K562 (cell line): ENCODE measurements around the gene SEC61A1. TPM values are rescaled to one million over a fixed set of nuclear protein-coding genes. Genes with fewer than 3 reads are reported as not detected.

ENCODE experiments used
- ATAC-seq: fragments of 200-7000 bp; cut with Tn5 transposase; 3 replicates; pipeline ENCODE4 v1.9.1; 2020; ENCODE audit warnings: moderate library complexity
- BruUV-seq: library from RNA; stranded (reverse); fragments of 400-500 nt; replicated peaks from 2 replicates; lab custom pipeline; 2021; lab: Mats Ljungman, UMichigan
- CTCF ChIA-PET: fragments of 300-600 bp; formaldehyde crosslinking; extraction: SDS; loops from one replicate; lab custom pipeline; 2021; ENCODE audit warnings: low intra/inter-chr PET ratio; lab: Yijun Ruan, JAX
- POLR2A ChIA-PET: fragments of 300-600, 350-650 bp; sonication (Branson Sonifier 250); formaldehyde crosslinking; extraction: SDS; loops from one replicate; lab custom pipeline; 2021; ENCODE audit warnings: antibody characterized with exemption, inconsistent platforms; lab: Yijun Ruan, JAX
- DNase-seq, 4 experiments: peaks; one replicate each; pipeline versions ENCODE4 v3.0.0 to v3.0.0-alpha.2; 2011 to 2018; ENCODE audit warnings: low spot score in 3 of 4, mixed read lengths in 3 of 4; ENCODE audit errors: extremely low read depth in 1 of 4
- FAIRE-seq: peaks from 2 replicates; lab custom pipeline; 2011; peaks lifted over from hg19 to GRCh38; lab: Jason Lieb, UNC
- H2AFZ ChIP-seq: 2 replicates; pipeline ENCODE4 v1.6.0; 2011; ENCODE audit warnings: low read depth, low read length, control low read depth, inconsistent platforms
- H3K27ac ChIP-seq: fragments of 200-600 bp; 3 replicates; pipeline ENCODE4 v1.8.0; 2011; ENCODE audit warnings: low read depth, mild to moderate bottlenecking, control low read depth, inconsistent platforms, low read length, moderate library complexity, mixed read lengths; ENCODE audit errors: extremely low read depth
- H3K27me3 ChIP-seq, 2 experiments: fragments of 300-600 bp in 1 of 2; 2 replicates in 1 of 2; 3 replicates in 1 of 2; pipeline versions ENCODE4 v1.6.0 to v1.8.0; 2011; ENCODE audit warnings: inconsistent platforms in 2 of 2, low read length in 2 of 2, mild to moderate bottlenecking in 1 of 2, mixed read lengths in 1 of 2, moderate library complexity in 1 of 2; ENCODE audit not compliant: control insufficient read depth in 2 of 2, insufficient read depth in 2 of 2
- H3K36me3 ChIP-seq: fragments of 300-600 bp; 3 replicates; pipeline ENCODE4 v1.8.0; 2011; ENCODE audit warnings: mild to moderate bottlenecking, low read length, inconsistent platforms; ENCODE audit not compliant: control insufficient read depth, insufficient read depth
- H3K4me1 ChIP-seq, 2 experiments: fragments of 200-600 bp in 1 of 2; replicated peaks in 1 of 2; 2 replicates in 1 of 2; 3 replicates in 1 of 2; pipeline versions ENCODE4 v1.5.1 to v1.8.0; 2011; ENCODE audit warnings: inconsistent platforms in 2 of 2, low read length in 2 of 2, mild to moderate bottlenecking in 1 of 2, mixed read lengths in 1 of 2, moderate library complexity in 1 of 2; ENCODE audit not compliant: control insufficient read depth in 2 of 2, insufficient read depth in 2 of 2
- H3K4me2 ChIP-seq: 2 replicates; pipeline ENCODE4 v1.6.1; 2011; ENCODE audit warnings: low read length, control low read depth, inconsistent platforms, mixed read lengths; ENCODE audit not compliant: insufficient read depth
- H3K4me3 ChIP-seq: fragments of 200-600 bp; sonication (generic), shearing (Covaris generic); 2 replicates; pipeline ENCODE4 v1.5.1; 2016; ENCODE audit warnings: control low read depth, inconsistent platforms
- H3K79me2 ChIP-seq: fragments of 200-600 bp; 3 replicates; pipeline ENCODE4 v1.8.0; 2011; ENCODE audit warnings: low read length, inconsistent platforms; ENCODE audit not compliant: control insufficient read depth, insufficient read depth
- H3K9ac ChIP-seq, 2 experiments: 2 replicates each; pipeline versions ENCODE4 v1.6.0 to v1.6.1; 2011; ENCODE audit warnings: low read depth in 2 of 2, low read length in 2 of 2, control low read depth in 1 of 2, inconsistent platforms in 1 of 2, mild to moderate bottlenecking in 1 of 2, mixed read lengths in 1 of 2; ENCODE audit not compliant: insufficient read depth in 1 of 2
- H3K9me1 ChIP-seq: one replicate; pipeline ENCODE4 v1.6.0; 2011; ENCODE audit warnings: inconsistent platforms, mild to moderate bottlenecking, low read length, moderate library complexity; ENCODE audit not compliant: control insufficient read depth, insufficient read depth
- H3K9me3 ChIP-seq: replicated peaks from 2 replicates; pipeline ENCODE4 v1.5.1; 2011; ENCODE audit warnings: low read depth, low read length, inconsistent platforms; ENCODE audit not compliant: control insufficient read depth, insufficient read depth
- H4K20me1 ChIP-seq: replicated peaks from 2 replicates; pipeline ENCODE4 v1.6.1; 2011; ENCODE audit warnings: low read length, inconsistent platforms, mixed read lengths; ENCODE audit not compliant: control insufficient read depth, insufficient read depth
- CC2D1A ChIP-seq: fragments of 450-650 bp; IDR thresholded peaks from 2 replicates; pipeline ENCODE4 v1.6.1; 2017; ENCODE audit warnings: mild to moderate bottlenecking
- CTBP1 ChIP-seq: fragments of 450-650 bp; IDR thresholded peaks from 2 replicates; pipeline ENCODE4 v1.6.1; 2016; ENCODE audit warnings: borderline replicate concordance
- CTCFL ChIP-seq: IDR thresholded peaks from 2 replicates; pipeline ENCODE4 v1.6.1; 2011; ENCODE audit warnings: borderline replicate concordance, low read depth, mild to moderate bottlenecking, moderate library complexity, low read length; ENCODE audit not compliant: insufficient read depth, poor library complexity, severe bottlenecking
- DMBX1 ChIP-seq: fragments of 250-450 bp; sonication (Bioruptor Pico); IDR thresholded peaks from 2 replicates; pipeline ENCODE4 v1.8.0; 2022; ENCODE audit warnings: inconsistent platforms, mild to moderate bottlenecking, moderate library complexity, borderline replicate concordance
- FOXA1 ChIP-seq: fragments of 450-650 bp; IDR thresholded peaks from 2 replicates; pipeline ENCODE4 v1.6.1; 2016; ENCODE audit warnings: mild to moderate bottlenecking, borderline replicate concordance
- MBD2 ChIP-seq: sonication (generic); IDR thresholded peaks from 2 replicates; pipeline ENCODE4 v1.6.1; 2016; ENCODE audit warnings: low read depth, borderline replicate concordance
- MLX ChIP-seq, 2 experiments: fragments of 450-650 bp in 1 of 2; sonication (generic) in 1 of 2; formaldehyde crosslinking; conservative IDR thresholded peaks; 2 replicates each; pipeline versions ENCODE4 v1.4.0 to v1.8.1; 2020 to 2022; ENCODE audit warnings: mild to moderate bottlenecking in 1 of 2, missing genetic modification reagents in 1 of 2
- MTA2 ChIP-seq: fragments of 450-650 bp; IDR thresholded peaks from 2 replicates; pipeline ENCODE4 v1.6.1; 2016; ENCODE audit warnings: low read depth
- NFXL1 ChIP-seq: fragments of 450-650 bp; formaldehyde crosslinking; IDR thresholded peaks from 2 replicates; pipeline ENCODE4 v1.4.0; 2021; ENCODE audit warnings: mild to moderate bottlenecking
- POLR2A ChIP-seq: fragments of 450-650 bp; conservative IDR thresholded peaks from 2 replicates; pipeline ENCODE4 v1.6.1; 2016
- SOX6 ChIP-seq: fragments of 450-650 bp; IDR thresholded peaks from 2 replicates; pipeline ENCODE4 v1.6.1; 2014; ENCODE audit warnings: mild to moderate bottlenecking
- VEZF1 ChIP-seq: fragments of 200-800 bp; sonication (Bioruptor generic); IDR thresholded peaks from 2 replicates; pipeline ENCODE4 v1.6.1; 2017; ENCODE audit warnings: missing genetic modification characterization, missing compliant biosample characterization
- ZNF146 ChIP-seq: IDR thresholded peaks from one replicate; pipeline ENCODE4 v1.6.1; 2018; ENCODE audit warnings: missing compliant biosample characterization; ENCODE audit not compliant: unreplicated experiment
- ZNF592 ChIP-seq: fragments of 450-650 bp; IDR thresholded peaks from 2 replicates; pipeline ENCODE4 v1.6.1; 2017; ENCODE audit warnings: antibody characterized with exemption, mild to moderate bottlenecking
- ZNF695 ChIP-seq: fragments of 450-650 bp; formaldehyde crosslinking; IDR thresholded peaks from 2 replicates; pipeline ENCODE4 v1.4.0; 2020; ENCODE audit warnings: mild to moderate bottlenecking, moderate library complexity
- WGBS: fragments of 100-300 bp; shearing (Covaris generic); methylation state at CpG from one replicate; pipeline ENCODE4 v1.1.6; 2016; ENCODE audit warnings: low coverage, mixed read lengths; ENCODE audit not compliant: insufficient coverage; ENCODE audit errors: missing lambda C conversion rate; 5-methylcytosine and 5-hydroxymethylcytosine counted together
- in situ Hi-C: fragments of 300-500 bp; cut with MboI; formaldehyde crosslinking; loops from 4 replicates; pipeline ENCODE4 v1.15.0; 2018; ENCODE audit warnings: inconsistent platforms, mixed read lengths
- intact Hi-C: fragments of 100-400 bp; cut with micrococcal nuclease; formaldehyde crosslinking; loops from 2 replicates; pipeline ENCODE4 v1.14.2; 2022
- polyA plus RNA-seq, 8 experiments: library from polyadenylated mRNA; depleted of rRNA in 4 of 8; stranded (reverse) in 5 of 8; unstranded in 3 of 8; fragments of >200 nt; fragmentation: Nextera tagmentation in 2 of 8; fragmentation: Illumina TruSeq in 1 of 8; extraction: Ambion mirVana in 2 of 8; extraction: Trizol in 1 of 8; gene quantifications; 2 replicates each; pipeline versions ENCODE4 v1.2.1 to v1.2.3, GENCODE V29; 2011 to 2014; ENCODE audit warnings: inconsistent platforms in 1 of 8, missing spikeins in 1 of 8
- total RNA-seq, 7 experiments: library from RNA; depleted of rRNA in 6 of 7; stranded (reverse); fragments of >200 nt in 6 of 7; fragmentation: Illumina TruSeq in 2 of 7; extraction: Trizol in 2 of 7; gene quantifications; 2 replicates each; pipeline versions ENCODE4 v1.2.1 to v1.2.3, GENCODE V29; 2011 to 2021; ENCODE audit warnings: low replicate concordance in 1 of 7

SEC61A1 gene
- total and polyA plus RNA-seq, 9 of the 15 experiments (the other 6 are each of a cell fraction or from before 2014, with no cell fraction given): 1.9 to 140 (median 79.1) TPM

- Histone ChIP-seq H4K20me1 (no peaks in the 10 kb centered on the region), H3K4me1 (peaks cover 18 to 20% of the 10 kb centered on the region in 2 experiments; a peak in 4 of 5 replicates), H3K36me3 (peaks cover 88% of the 10 kb centered on the region), H3K9me3 (no peaks in the 10 kb centered on the region), H3K9me1 (no peaks in the 10 kb centered on the region), H3K4me3 (no peak overlapping the region), H2AFZ (no peak overlapping the region), H3K27ac (no peak overlapping the region), H3K9ac (no peak overlapping the region), H3K79me2 (peaks cover 9% of the 10 kb centered on the region), H3K4me2 (no peak overlapping the region), H3K27me3 (no peaks in the 10 kb centered on the region)
- BruUV-seq: no TSS peak
- 72% methylated on average over 6 of the region's 9 CpGs for WGBS
- ChIA-PET CTCF (no interaction called here), POLR2A (interaction anchor here (0.6 kb wide), 1 partner anchor 10 kb away, joined by 4 read pairs; no protein-coding TSS in a partner anchor)
- no peak for FAIRE-seq
- intact Hi-C loops: no loop called here
- DNase-seq: no peak
- ATAC-seq: no peak
- in situ Hi-C loops: no loop called here
- TF ChIP-seq ZNF592 (no peak), CTCFL (no peak), SOX6 (no peak), DMBX1 (CRISPR knock-in tag) (no peak), POLR2A (no peak), ZNF695 (CRISPR knock-in tag) (no peak), ZNF146 (CRISPR knock-in tag) (no peak), NFXL1 (CRISPR knock-in tag) (no peak), MLX (CRISPR knock-in tag; conservative IDR thresholded peaks at IDR 0.05) (no peak), VEZF1 (CRISPR knock-in tag) (no peak), MBD2 (no peak), CC2D1A (no peak), CTBP1 (no peak), MTA2 (no peak), FOXA1 (no peak)
These were observed 31.9 kb downstream of the SEC61A1 start for GRCh38 chr3:128083980-128084674.
